HG02852 (cell line): ENCODE results near the gene TTR.

Experiments used
- ATAC-seq: cut with Tn5 transposase; IDR thresholded peaks from one replicate; pipeline ENCODE4 v1.9.1; 2021; ENCODE audit warnings: mild to moderate bottlenecking, moderate library complexity; ENCODE audit not compliant: unreplicated experiment

Gene TTR

GRCh38 chr18:31578126-31578525 lies 13.6 kb upstream of the TTR start:
- no peak for ATAC-seq

GRCh38 chr18:31579375-31579774 lies 12.3 kb upstream of the TTR start:
- ATAC-seq, result no peak

- ATAC-seq, result no peak
Measured at GRCh38 chr18:31581498-31582197, 10.0 kb upstream of the TTR start.

- no peak for ATAC-seq
Measured at GRCh38 chr18:31583185-31583854, 8.4 kb upstream of the TTR start.

GRCh38 chr18:31585991-31586390 lies 5.7 kb upstream of the TTR start:
- ATAC-seq, result no peak

GRCh38 chr18:31586616-31587015 lies 5.1 kb upstream of the TTR start:
- no peak for ATAC-seq

- no peak for ATAC-seq
Measured at GRCh38 chr18:31587529-31587928, 4.1 kb upstream of the TTR start.

- ATAC-seq, result no peak
Measured at GRCh38 chr18:31590570-31590969, 1.1 kb upstream of the TTR start.

GRCh38 chr18:31591113-31591512 lies 564 bp upstream of the TTR start:
- no peak for ATAC-seq

- ATAC-seq, result no peak
Measured at GRCh38 chr18:31592506-31593157, 955 bp downstream of the TTR start.

- ATAC-seq, result no peak
Measured at GRCh38 chr18:31595121-31595771, 3.6 kb downstream of the TTR start.

- no peak for ATAC-seq
Measured at GRCh38 chr18:31596081-31596872, 4.6 kb downstream of the TTR start.

GRCh38 chr18:31598021-31598805 lies 6.5 kb downstream of the TTR start:
- no peak for ATAC-seq

- ATAC-seq, result no peak
Measured at GRCh38 chr18:31603315-31603714, 11.6 kb downstream of the TTR start.

- no peak for ATAC-seq
Measured at GRCh38 chr18:31606265-31606664, 14.6 kb downstream of the TTR start.

GRCh38 chr18:31607384-31607783 lies 15.7 kb downstream of the TTR start:
- no peak for ATAC-seq

GRCh38 chr18:31609886-31610285 lies 18.2 kb downstream of the TTR start:
- ATAC-seq, result no peak

GRCh38 chr18:31610286-31611205 lies 18.9 kb downstream of the TTR start:
- ATAC-seq, result no peak

- ATAC-seq, result no peak
Measured at GRCh38 chr18:31611511-31611910, 19.8 kb downstream of the TTR start.
